ENCODE data around the gene GNPDA1.

DNA sequence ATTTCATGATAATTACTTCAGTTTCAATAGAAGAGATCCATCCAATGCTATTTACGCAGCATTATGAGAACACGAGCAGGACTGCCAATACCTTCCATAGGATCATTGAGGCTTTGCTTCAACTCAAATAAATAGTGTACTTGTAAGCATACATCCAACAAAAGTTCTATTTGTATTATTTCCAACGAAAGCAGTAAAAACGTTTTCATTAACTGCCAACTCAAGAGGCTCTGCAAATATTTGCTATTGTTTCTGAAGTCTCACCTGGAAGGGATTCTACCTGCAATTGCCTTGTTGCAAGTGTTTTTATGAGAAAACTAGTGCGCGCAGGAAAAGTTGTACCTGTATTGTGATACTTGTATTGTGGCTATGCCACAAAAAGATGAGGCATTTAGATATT is 11.0 kb upstream of the GNPDA1 start:
- TF ChIP-seq, protein P1, sequence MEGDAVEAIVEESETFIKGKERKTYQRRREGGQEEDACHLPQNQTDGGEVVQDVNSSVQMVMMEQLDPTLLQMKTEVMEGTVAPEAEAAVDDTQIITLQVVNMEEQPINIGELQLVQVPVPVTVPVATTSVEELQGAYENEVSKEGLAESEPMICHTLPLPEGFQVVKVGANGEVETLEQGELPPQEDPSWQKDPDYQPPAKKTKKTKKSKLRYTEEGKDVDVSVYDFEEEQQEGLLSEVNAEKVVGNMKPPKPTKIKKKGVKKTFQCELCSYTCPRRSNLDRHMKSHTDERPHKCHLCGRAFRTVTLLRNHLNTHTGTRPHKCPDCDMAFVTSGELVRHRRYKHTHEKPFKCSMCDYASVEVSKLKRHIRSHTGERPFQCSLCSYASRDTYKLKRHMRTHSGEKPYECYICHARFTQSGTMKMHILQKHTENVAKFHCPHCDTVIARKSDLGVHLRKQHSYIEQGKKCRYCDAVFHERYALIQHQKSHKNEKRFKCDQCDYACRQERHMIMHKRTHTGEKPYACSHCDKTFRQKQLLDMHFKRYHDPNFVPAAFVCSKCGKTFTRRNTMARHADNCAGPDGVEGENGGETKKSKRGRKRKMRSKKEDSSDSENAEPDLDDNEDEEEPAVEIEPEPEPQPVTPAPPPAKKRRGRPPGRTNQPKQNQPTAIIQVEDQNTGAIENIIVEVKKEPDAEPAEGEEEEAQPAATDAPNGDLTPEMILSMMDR (IDR thresholded peaks at IDR 0.05), result no peak
- TF ChIP-seq POLR2A (IDR thresholded peaks at IDR 0.05) (no peak), POLR2AphosphoS5 (IDR thresholded peaks at IDR 0.05; ENCODE audit: insufficient read depth in 1 of 2, low read depth in 1 of 2) (no peak)

Data from vagina (tissue), 2 donors.